HepG2 (cell line): Measurements from ENCODE around the gene HEY2. TPM values are rescaled to one million over a fixed set of nuclear protein-coding genes. Genes with fewer than 3 reads are reported as not detected.

Experiments used
- ATAC-seq: fragments of 200-7000 bp; cut with Tn5 transposase; 3 replicates; pipeline ENCODE4 v1.9.1; 2020; ENCODE audit warnings: mild to moderate bottlenecking, moderate library complexity
- BruUV-seq: library from RNA; stranded (reverse); fragments of 400-500 nt; replicated peaks from 2 replicates; lab custom pipeline; 2021; lab: Mats Ljungman, UMichigan
- CTCF ChIA-PET: fragments of 300-600 bp; formaldehyde crosslinking; extraction: SDS; loops from one replicate; lab custom pipeline; 2021; ENCODE audit warnings: low total read pairs, inconsistent platforms, low intra/inter-chr PET ratio; lab: Yijun Ruan, JAX
- POLR2A ChIA-PET: fragments of 350-600 bp; sonication (Branson Sonifier 250); formaldehyde crosslinking; loops from one replicate; lab custom pipeline; 2020; ENCODE audit warnings: antibody characterized with exemption, inconsistent platforms; lab: Yijun Ruan, JAX
- DNase-seq: peaks from one replicate; pipeline ENCODE4 v3.0.0-alpha.2; 2015; ENCODE audit warnings: low spot score
- FAIRE-seq: peaks from 3 replicates; lab custom pipeline; 2011; peaks lifted over from hg19 to GRCh38; lab: Jason Lieb, UNC
- H2AFZ ChIP-seq: one replicate; pipeline ENCODE4 v1.6.1; 2011; ENCODE audit warnings: low read length, inconsistent platforms
- H3K27ac ChIP-seq: fragments of 300-600 bp; 3 replicates; pipeline ENCODE4 v1.8.0; 2011; ENCODE audit warnings: mixed run types, mild to moderate bottlenecking, mixed read lengths, low read length, inconsistent platforms; ENCODE audit not compliant: insufficient read depth; ENCODE audit errors: extremely low read length
- H3K27me3 ChIP-seq, 2 experiments: fragments of 200-600 bp in 1 of 2; 2 replicates in 1 of 2; 3 replicates in 1 of 2; pipeline versions ENCODE4 v1.6.0 to v1.8.0; 2011; ENCODE audit warnings: low read length in 2 of 2, mild to moderate bottlenecking in 2 of 2, moderate library complexity in 2 of 2, inconsistent platforms in 1 of 2; ENCODE audit not compliant: insufficient read depth in 2 of 2, control insufficient read depth in 1 of 2
- H3K36me3 ChIP-seq, 2 experiments: fragments of 200-600 bp in 1 of 2; replicated peaks in 1 of 2; 2 replicates in 1 of 2; 3 replicates in 1 of 2; pipeline versions ENCODE4 v1.5.1 to v1.8.0; 2011; ENCODE audit warnings: low read length in 2 of 2, inconsistent platforms in 1 of 2; ENCODE audit not compliant: insufficient read depth in 2 of 2, control insufficient read depth in 1 of 2
- H3K4me1 ChIP-seq: 2 replicates; pipeline ENCODE4 v1.5.1; 2012; ENCODE audit warnings: low read length, inconsistent platforms; ENCODE audit not compliant: insufficient read depth
- H3K4me2 ChIP-seq: 2 replicates; pipeline ENCODE4 v1.6.0; 2011; ENCODE audit warnings: low read depth, low read length, inconsistent platforms
- H3K4me3 ChIP-seq, 3 experiments: fragments of 200-600 bp in 1 of 3; sonication (generic), shearing (Covaris generic) in 1 of 3; replicated peaks in 1 of 3; 2 replicates each; pipeline ENCODE4 v1.5.1; 2011 to 2016; ENCODE audit warnings: low read length in 3 of 3, inconsistent platforms in 2 of 3, low read depth in 2 of 3, mild to moderate bottlenecking in 2 of 3, control low read depth in 1 of 3, mixed read lengths in 1 of 3; ENCODE audit not compliant: insufficient read depth in 1 of 3
- H3K79me2 ChIP-seq: one replicate; pipeline ENCODE4 v1.6.1; 2011; ENCODE audit warnings: low read length, inconsistent platforms; ENCODE audit not compliant: insufficient read depth
- H3K9ac ChIP-seq: 2 replicates; pipeline ENCODE4 v1.6.0; 2011; ENCODE audit warnings: mild to moderate bottlenecking, low read depth, low read length, inconsistent platforms; ENCODE audit not compliant: insufficient read depth
- H3K9me3 ChIP-seq: 2 replicates; pipeline ENCODE4 v1.5.1; 2012; ENCODE audit warnings: mild to moderate bottlenecking, low read length
- H4K20me1 ChIP-seq: 2 replicates; pipeline ENCODE4 v1.6.0; 2011; ENCODE audit warnings: inconsistent platforms, mild to moderate bottlenecking, low read length, moderate library complexity; ENCODE audit not compliant: insufficient read depth
- CREM ChIP-seq, 2 experiments: sonication (generic) in 1 of 2; formaldehyde crosslinking in 1 of 2; IDR thresholded peaks; 2 replicates each; pipeline versions ENCODE4 v1.4.0 to v1.6.1; 2016 to 2020; ENCODE audit warnings: antibody characterized with exemption in 1 of 2, mild to moderate bottlenecking in 1 of 2, missing genetic modification reagents in 1 of 2
- EHMT2 ChIP-seq: fragments of 200-600 bp; sonication (generic); IDR thresholded peaks from 2 replicates; pipeline ENCODE4 v1.7.0; 2017; ENCODE audit warnings: antibody characterized with exemption, low read depth, low read length, borderline replicate concordance
- FOXA3 ChIP-seq: IDR thresholded peaks from 2 replicates; pipeline ENCODE4 v1.6.1; 2016; ENCODE audit warnings: missing genetic modification reagents, missing compliant biosample characterization
- HMGXB4 ChIP-seq, 2 experiments: sonication (generic) in 1 of 2; formaldehyde crosslinking in 1 of 2; IDR thresholded peaks; 2 replicates each; pipeline versions ENCODE4 v1.4.0 to v1.6.1; 2018 to 2020; ENCODE audit warnings: missing genetic modification reagents in 2 of 2, borderline replicate concordance in 1 of 2, low read depth in 1 of 2, mild to moderate bottlenecking in 1 of 2, missing biosample characterization in 1 of 2
- MZF1 ChIP-seq: sonication (generic); formaldehyde crosslinking; IDR thresholded peaks from 2 replicates; pipeline ENCODE4 v1.8.1; 2023; ENCODE audit warnings: mild to moderate bottlenecking, missing genetic modification reagents, borderline replicate concordance
- ZNF674 ChIP-seq: sonication (generic); formaldehyde crosslinking; IDR thresholded peaks from 2 replicates; pipeline ENCODE4 v1.5.0; 2020; ENCODE audit warnings: low read depth, mild to moderate bottlenecking, missing genetic modification reagents
- ZNF770 ChIP-seq: sonication (generic); formaldehyde crosslinking; IDR thresholded peaks from 2 replicates; pipeline ENCODE4 v1.5.0; 2020; ENCODE audit warnings: mild to moderate bottlenecking, missing genetic modification reagents
- ZSCAN20 ChIP-seq: sonication (generic); formaldehyde crosslinking; IDR thresholded peaks from 2 replicates; pipeline ENCODE4 v1.4.0; 2020; ENCODE audit warnings: missing genetic modification reagents, mild to moderate bottlenecking, borderline replicate concordance
- whole genome bisulfite sequencing: methylation state at CpG from one replicate; pipeline ENCODE4 v1.1.6; 2017; ENCODE audit warnings: low lambda C conversion rate; 5-methylcytosine and 5-hydroxymethylcytosine counted together
- in situ Hi-C: cut with HindIII; loops from 2 replicates; pipeline ENCODE4 v1.10.0; 2017; ENCODE audit warnings: low pct_unique_long_range_greater_than_20kb; ENCODE audit not compliant: extremely low pct_ligation_motif_present
- intact Hi-C: fragments of 100-400 bp; cut with micrococcal nuclease; formaldehyde crosslinking; loops from one replicate; pipeline ENCODE4 v1.10.0; 2022; ENCODE audit not compliant: unreplicated experiment
- polyA plus RNA-seq, 8 experiments: library from polyadenylated mRNA; depleted of rRNA in 3 of 8; stranded (reverse) in 7 of 8; unstranded in 1 of 8; fragments of >200 nt; fragmentation: Illumina TruSeq in 4 of 8; extraction: Trizol in 4 of 8; gene quantifications; 2 replicates each; pipeline versions ENCODE4 v1.2.1 to v1.2.3, GENCODE V29; 2011 to 2016; ENCODE audit warnings: low read depth in 4 of 8, missing spikeins in 1 of 8, mixed read lengths in 1 of 8; ENCODE audit not compliant: insufficient read depth in 1 of 8
- total RNA-seq, 5 experiments: library from RNA; depleted of rRNA; stranded (reverse); fragments of >200 nt; fragmentation: Illumina TruSeq; extraction: Trizol; gene quantifications; 2 replicates each; pipeline ENCODE4 v1.2.3, GENCODE V29; 2016; ENCODE audit warnings: low read depth in 1 of 5
- TF ChIP-seq, protein P1 (sequence below), 2 experiments: fragments of 450-650 bp in 1 of 2; sonication (generic) in 1 of 2; formaldehyde crosslinking in 1 of 2; IDR thresholded peaks; 2 replicates each; pipeline versions ENCODE4 v1.6.1 to v1.8.0; 2016 to 2022; ENCODE audit warnings: antibody characterized with exemption in 1 of 2, mild to moderate bottlenecking in 1 of 2, missing genetic modification reagents in 1 of 2

Gene HEY2
- total and polyA plus RNA-seq, 2 of the 13 experiments (the other 11 are each of a cell fraction or from before 2014, with no cell fraction given), result 0.04 TPM

DNA sequence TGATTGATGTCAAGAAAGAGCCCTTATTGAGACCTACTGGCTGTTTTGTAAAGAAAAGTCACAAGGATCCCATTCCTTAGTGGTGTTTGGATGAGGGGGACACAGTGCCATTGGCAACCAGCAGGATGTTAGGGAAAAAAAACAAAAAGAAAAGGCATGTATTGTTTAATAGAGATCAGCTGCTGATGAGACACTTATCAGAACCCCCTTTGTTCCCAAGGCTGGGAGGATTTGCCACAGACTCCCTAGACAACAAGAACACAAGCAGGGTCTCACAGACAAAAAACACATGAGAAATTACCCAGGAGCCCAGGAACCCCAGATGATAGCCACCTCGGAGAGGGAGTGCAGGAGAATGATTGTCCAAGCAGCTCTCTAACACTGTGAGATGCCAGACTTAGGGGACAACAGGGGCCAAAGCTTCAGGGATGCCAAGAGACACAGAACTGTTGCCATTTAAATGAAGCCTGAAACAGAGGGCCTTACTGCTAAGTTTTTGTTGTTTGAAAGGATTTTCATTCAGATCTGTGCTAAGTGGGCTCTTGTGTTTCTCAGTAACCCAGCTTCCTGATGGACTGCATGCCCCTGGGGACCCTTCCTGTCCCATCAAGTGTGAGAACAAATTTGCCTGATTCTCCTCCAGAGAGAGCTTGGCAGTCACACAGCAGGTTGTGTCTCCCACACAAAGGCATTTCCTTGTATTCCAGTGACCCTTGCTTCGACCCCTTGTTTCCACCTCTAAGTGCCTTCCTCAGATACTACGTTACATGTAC, 48.7 kb upstream of the HEY2 start:
- POLR2A ChIA-PET, result no interaction called here
- CTCF ChIA-PET, result no interaction called here
- Histone ChIP-seq H3K9ac (no peak overlapping the region), H3K4me1 (no peaks in the 10 kb centered on the region), H2AFZ (no peak overlapping the region), H3K9me3 (no peaks in the 10 kb centered on the region), H3K4me2 (no peak overlapping the region), H3K27me3 (peaks cover 0 to 8% of the 10 kb centered on the region in 2 experiments; a peak in 2 of 5 replicates), H3K79me2 (no peaks in the 10 kb centered on the region), H3K27ac (no peak overlapping the region), H4K20me1 (no peaks in the 10 kb centered on the region), H3K4me3 (no peak overlapping the region), H3K36me3 (no peaks in the 10 kb centered on the region)
- FAIRE-seq, result no peak
- in situ Hi-C loops, result no loop called here
- WGBS, result 2% methylated on average over 3 of the region's 3 CpGs
- DNase-seq, result no peak
- no TSS peak for BruUV-seq
- no peak for ATAC-seq
- intact Hi-C loops, result no loop called here
- TF ChIP-seq ZSCAN20 (CRISPR knock-in tag), result no peak
- no peak for TF ChIP-seq ZNF674 (CRISPR knock-in tag)
- TF ChIP-seq ZNF770 (CRISPR knock-in tag), result no peak
- TF ChIP-seq FOXA3 (CRISPR knock-in tag), result no peak
- no peak for TF ChIP-seq CREM (IDR thresholded peaks at IDR 0.05)
- TF ChIP-seq CREM (CRISPR knock-in tag; IDR thresholded peaks at IDR 0.05), result no peak
- no peak for TF ChIP-seq MZF1
- TF ChIP-seq, protein P1, sequence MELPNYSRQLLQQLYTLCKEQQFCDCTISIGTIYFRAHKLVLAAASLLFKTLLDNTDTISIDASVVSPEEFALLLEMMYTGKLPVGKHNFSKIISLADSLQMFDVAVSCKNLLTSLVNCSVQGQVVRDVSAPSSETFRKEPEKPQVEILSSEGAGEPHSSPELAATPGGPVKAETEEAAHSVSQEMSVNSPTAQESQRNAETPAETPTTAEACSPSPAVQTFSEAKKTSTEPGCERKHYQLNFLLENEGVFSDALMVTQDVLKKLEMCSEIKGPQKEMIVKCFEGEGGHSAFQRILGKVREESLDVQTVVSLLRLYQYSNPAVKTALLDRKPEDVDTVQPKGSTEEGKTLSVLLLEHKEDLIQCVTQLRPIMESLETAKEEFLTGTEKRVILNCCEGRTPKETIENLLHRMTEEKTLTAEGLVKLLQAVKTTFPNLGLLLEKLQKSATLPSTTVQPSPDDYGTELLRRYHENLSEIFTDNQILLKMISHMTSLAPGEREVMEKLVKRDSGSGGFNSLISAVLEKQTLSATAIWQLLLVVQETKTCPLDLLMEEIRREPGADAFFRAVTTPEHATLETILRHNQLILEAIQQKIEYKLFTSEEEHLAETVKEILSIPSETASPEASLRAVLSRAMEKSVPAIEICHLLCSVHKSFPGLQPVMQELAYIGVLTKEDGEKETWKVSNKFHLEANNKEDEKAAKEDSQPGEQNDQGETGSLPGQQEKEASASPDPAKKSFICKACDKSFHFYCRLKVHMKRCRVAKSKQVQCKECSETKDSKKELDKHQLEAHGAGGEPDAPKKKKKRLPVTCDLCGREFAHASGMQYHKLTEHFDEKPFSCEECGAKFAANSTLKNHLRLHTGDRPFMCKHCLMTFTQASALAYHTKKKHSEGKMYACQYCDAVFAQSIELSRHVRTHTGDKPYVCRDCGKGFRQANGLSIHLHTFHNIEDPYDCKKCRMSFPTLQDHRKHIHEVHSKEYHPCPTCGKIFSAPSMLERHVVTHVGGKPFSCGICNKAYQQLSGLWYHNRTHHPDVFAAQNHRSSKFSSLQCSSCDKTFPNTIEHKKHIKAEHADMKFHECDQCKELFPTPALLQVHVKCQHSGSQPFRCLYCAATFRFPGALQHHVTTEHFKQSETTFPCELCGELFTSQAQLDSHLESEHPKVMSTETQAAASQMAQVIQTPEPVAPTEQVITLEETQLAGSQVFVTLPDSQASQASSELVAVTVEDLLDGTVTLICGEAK (IDR thresholded peaks at IDR 0.05), result no peak
- TF ChIP-seq, protein P1 (CRISPR knock-in tag; IDR thresholded peaks at IDR 0.05), result no peak
- TF ChIP-seq HMGXB4 (CRISPR knock-in tag; IDR thresholded peaks at IDR 0.05; ENCODE audit: borderline replicate concordance in 1 of 2, low read depth in 1 of 2), result no peak
- TF ChIP-seq EHMT2, result no peak
